Rectal smooth muscle tissue (tissue), 1 donor: Measurements from ENCODE around the gene TOX4.
"Not testable (repeated sequence)": the region's sequence is repeated elsewhere in the genome, so short reads cannot be mapped to it uniquely, and the experiment has no call there.

Experiments
- H3K27ac ChIP-seq: one replicate; pipeline ENCODE4 v1.7.0; 2013; ENCODE audit warnings: low read depth, low read length, inconsistent platforms
- H3K27me3 ChIP-seq: one replicate; pipeline ENCODE4 v1.7.0; 2013; ENCODE audit warnings: low read length; ENCODE audit not compliant: control insufficient read depth, insufficient read depth
- H3K36me3 ChIP-seq: one replicate; pipeline ENCODE4 v1.7.0; 2013; ENCODE audit warnings: low read length; ENCODE audit not compliant: control insufficient read depth, insufficient read depth
- H3K4me1 ChIP-seq: one replicate; pipeline ENCODE4 v1.7.0; 2013; ENCODE audit warnings: low read length; ENCODE audit not compliant: control insufficient read depth, insufficient read depth
- H3K4me3 ChIP-seq: one replicate; pipeline ENCODE4 v1.7.0; 2013; ENCODE audit warnings: low read length
- H3K9ac ChIP-seq: one replicate; pipeline ENCODE4 v1.7.0; 2013; ENCODE audit warnings: low read length

TOX4 gene

GRCh38 chr14:21476925-21477681 lies at the start of gene TOX4, which contains the start of gene RAB2B:
TSS of gene TOX4 (plus strand) at chr14:21477195. CDS start at chr14:21477279, 84 bp downstream.
TSS of gene RAB2B (minus strand) at chr14:21476959. CDS start at chr14:21476872, 87 bp downstream.
- H3K27me3 ChIP-seq, result no peaks in the 10 kb centered on the region
- peak within 1 kb of the TSS; percentile 97 for H3K9ac ChIP-seq
- peak within 1 kb of the TSS; percentile 91 for H3K4me3 ChIP-seq
- peak within 1 kb of the TSS; percentile 92 for H3K27ac ChIP-seq
- H3K36me3 ChIP-seq, result peaks cover 3% of the 10 kb centered on the region
- H3K4me1 ChIP-seq, result peaks cover 9% of the 10 kb centered on the region

DNA sequence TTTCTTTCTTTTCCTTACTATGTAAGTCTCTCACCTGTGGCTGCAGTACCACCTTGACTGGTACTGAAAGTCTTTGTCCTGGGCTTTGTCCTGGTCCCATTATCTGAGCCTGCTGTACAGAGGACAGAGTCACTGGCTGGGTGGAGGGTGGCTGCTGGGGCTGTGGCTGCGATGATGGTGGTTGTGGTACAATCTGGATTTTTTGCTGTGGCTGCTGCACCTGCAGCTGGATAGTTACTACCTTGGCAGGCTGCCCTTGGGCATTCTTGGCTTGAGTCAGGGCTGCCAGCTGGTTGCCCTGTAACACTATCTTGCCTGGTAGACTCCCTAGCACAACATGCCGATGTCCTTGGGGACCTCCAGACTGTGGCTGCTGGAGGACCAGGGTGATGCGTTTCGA lies 48.1 kb upstream of the TOX4 start:
- Histone ChIP-seq H3K36me3 (peaks cover 50% of the 10 kb centered on the region), H3K4me3 (no peak overlapping the region), H3K27ac (no peak overlapping the region), H3K27me3 (no peaks in the 10 kb centered on the region), H3K9ac (no peak overlapping the region), H3K4me1 (no peaks in the 10 kb centered on the region)

DNA sequence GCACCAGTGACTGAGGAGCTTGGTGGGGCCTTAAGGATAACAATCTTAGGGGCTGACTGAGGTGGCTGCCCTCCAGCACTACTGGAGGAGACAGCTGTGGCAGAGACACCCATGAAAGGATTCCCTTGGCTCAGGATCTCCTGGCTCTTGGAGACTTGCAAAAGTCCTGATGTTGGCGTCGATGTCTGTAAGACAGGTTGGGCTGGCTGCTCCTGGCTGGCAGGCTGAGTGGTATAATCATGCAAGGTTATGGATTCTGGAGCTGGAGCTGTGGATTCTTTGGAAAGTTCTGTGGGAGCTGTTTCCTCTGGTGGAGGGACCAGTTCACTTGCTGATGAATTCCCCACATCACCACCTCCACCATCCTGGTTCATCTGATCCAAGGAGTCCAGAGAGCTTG lies 45.9 kb upstream of the TOX4 start:
- Histone ChIP-seq H3K4me1 (no peaks in the 10 kb centered on the region), H3K36me3 (peaks cover 41% of the 10 kb centered on the region), H3K27ac (no peak overlapping the region), H3K27me3 (no peaks in the 10 kb centered on the region), H3K4me3 (no peak overlapping the region), H3K9ac (no peak overlapping the region)

GRCh38 chr14:21436567-21437062 lies 40.4 kb upstream of the TOX4 start:
- Histone ChIP-seq H3K27me3 (no peaks in the 10 kb centered on the region), H3K36me3 (no peaks in the 10 kb centered on the region), H3K27ac (peak overlapping the region; percentile 94), H3K9ac (peak overlapping the region; percentile 27), H3K4me1 (peaks cover 3% of the 10 kb centered on the region), H3K4me3 (peak overlapping the region; percentile 96)

- H3K9ac ChIP-seq, result peak overlapping the region; percentile 69
- H3K36me3 ChIP-seq, result no peaks in the 10 kb centered on the region
- peak overlapping the region; percentile 94 for H3K27ac ChIP-seq
- peaks cover 3% of the 10 kb centered on the region for H3K4me1 ChIP-seq
- H3K4me3 ChIP-seq, result peak overlapping the region; percentile 96
- no peaks in the 10 kb centered on the region for H3K27me3 ChIP-seq
These were observed 39.7 kb upstream of the TOX4 start for GRCh38 chr14:21437063-21437901.

DNA sequence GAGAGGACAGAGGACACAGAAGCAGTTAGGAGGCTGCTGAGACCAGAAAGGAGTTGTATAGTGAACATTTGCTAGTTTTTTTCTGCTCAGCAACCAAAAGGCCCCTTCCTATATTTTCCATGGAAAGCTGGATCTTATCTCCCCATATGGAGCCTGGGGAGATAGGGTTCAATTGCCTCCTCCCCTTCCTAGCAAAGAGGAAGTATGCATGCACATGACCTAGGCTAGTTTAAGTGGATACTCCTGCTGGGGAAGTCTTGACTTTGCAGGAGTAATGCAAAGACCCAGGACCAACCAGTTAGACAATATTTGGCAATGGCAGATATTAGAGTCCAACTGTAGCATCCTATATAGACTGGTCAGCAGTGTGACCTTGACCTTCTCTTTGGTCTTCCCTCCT lies 36.1 kb upstream of the TOX4 start:
- Histone ChIP-seq H3K9ac (no peak overlapping the region), H3K27ac (no peak overlapping the region), H3K36me3 (no peaks in the 10 kb centered on the region), H3K4me1 (peaks cover 3% of the 10 kb centered on the region), H3K27me3 (no peaks in the 10 kb centered on the region), H3K4me3 (no peak overlapping the region)

GRCh38 chr14:21442657-21443056 lies 34.3 kb upstream of the TOX4 start:
- H3K4me1 ChIP-seq, H3K9ac ChIP-seq, H3K4me3 ChIP-seq, H3K36me3 ChIP-seq, H3K27me3 ChIP-seq, H3K27ac ChIP-seq: not testable (repeated sequence)

- Histone ChIP-seq H3K36me3 (no peaks in the 10 kb centered on the region), H3K9ac (no peak overlapping the region), H3K4me1 (peaks cover under 1% of the 10 kb centered on the region), H3K27ac (no peak overlapping the region), H3K4me3 (no peak overlapping the region), H3K27me3 (no peaks in the 10 kb centered on the region)
These were observed 27.1 kb upstream of the TOX4 start for GRCh38 chr14:21449899-21450216.

- Histone ChIP-seq H3K36me3 (peaks cover 4% of the 10 kb centered on the region), H3K4me3 (peak overlapping the region; percentile 66), H3K27me3 (no peaks in the 10 kb centered on the region), H3K27ac (no peak overlapping the region), H3K4me1 (peaks cover 6% of the 10 kb centered on the region), H3K9ac (peak overlapping the region; percentile 16)
These were observed 22.0 kb upstream of the TOX4 start for GRCh38 chr14:21454843-21455544.

DNA sequence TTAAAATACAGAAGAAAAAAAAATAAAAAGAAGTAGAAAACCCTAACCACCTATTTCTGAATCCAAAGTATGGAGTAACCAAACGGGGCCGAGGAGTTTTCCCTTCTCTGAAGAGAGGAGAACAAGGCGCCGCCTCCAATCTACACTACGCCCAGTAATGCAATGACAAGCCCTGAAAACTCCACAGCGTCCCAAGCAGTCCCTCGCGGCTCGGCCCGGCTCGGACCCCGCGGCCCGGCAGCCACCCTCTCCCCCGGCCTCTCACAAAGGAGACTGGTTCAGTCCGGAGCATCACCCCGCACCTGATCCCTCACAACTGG lies 21.4 kb upstream of the TOX4 start:
- Histone ChIP-seq H3K36me3 (peaks cover 5% of the 10 kb centered on the region), H3K4me3 (peak overlapping the region; percentile 66), H3K4me1 (peaks cover 6% of the 10 kb centered on the region), H3K9ac (peak overlapping the region; percentile 16), H3K27ac (peak overlapping the region; percentile 65), H3K27me3 (no peaks in the 10 kb centered on the region)

DNA sequence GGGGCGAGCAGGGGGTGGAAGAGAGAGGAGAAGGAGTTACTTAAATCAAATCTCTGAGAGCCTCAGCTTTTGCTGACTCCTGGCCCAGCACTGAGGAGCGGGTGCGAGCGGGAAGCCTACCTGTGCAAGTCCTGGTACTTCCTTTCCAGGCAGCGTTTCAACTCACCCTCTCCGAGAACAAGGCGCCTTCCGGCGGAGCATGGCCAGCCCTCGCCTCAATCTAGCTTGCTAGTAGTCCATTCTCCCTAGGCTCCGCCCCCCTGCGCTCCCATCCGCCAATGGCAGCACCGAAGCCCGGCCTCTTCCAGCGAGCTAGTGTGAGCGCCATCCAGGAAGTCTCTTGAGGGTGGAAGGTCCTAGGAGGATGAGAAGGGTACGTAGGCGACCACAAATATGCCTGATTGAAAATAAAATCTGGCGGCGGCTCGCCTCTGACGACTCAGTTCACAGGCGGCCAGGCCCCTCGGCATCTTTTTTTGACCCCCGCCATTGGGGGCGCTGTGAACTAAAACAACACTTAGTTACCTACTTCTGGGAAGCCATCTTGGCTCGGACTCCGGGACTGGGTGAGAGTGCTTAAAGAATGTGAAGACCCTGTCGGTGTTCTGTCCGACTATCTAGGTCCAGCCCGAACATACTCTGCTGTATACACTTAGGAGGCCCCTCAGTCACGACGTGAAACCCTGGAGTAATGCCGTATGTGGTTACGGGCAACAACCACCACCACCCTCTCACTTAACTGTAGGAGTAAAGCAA lies 20.9 kb upstream of the TOX4 start, which contains the start of gene CHD8:
Gene CHD8 (minus strand): TSS at position 212 of the 756 bp plus-strand sequence. CDS start 24,480 bp downstream, outside the sequence.
- Histone ChIP-seq H3K36me3 (peaks cover 8% of the 10 kb centered on the region), H3K4me3 (peak within 1 kb of the TSS; percentile 73), H3K27ac (peak within 1 kb of the TSS; percentile 95), H3K4me1 (peaks cover 6% of the 10 kb centered on the region), H3K9ac (peak within 1 kb of the TSS; percentile 81), H3K27me3 (no peaks in the 10 kb centered on the region)
